ENCODE measurements around the gene HCFC2.
A peak's percentile ranks its signal among the peaks of the same experiment; 100 is the strongest.

The HCFC2 gene

GRCh38 chr12:104042580-104042979 lies 21.8 kb upstream of the HCFC2 start:
- in situ Hi-C loops (cut with HindIII; ENCODE audit: low sequenced_read_pairs): loop anchor here (5.0 kb wide), 1 partner anchor 45 kb away; no protein-coding TSS in a partner anchor
- no peak for TF ChIP-seq CTCF (IDR thresholded peaks at IDR 0.05; ENCODE audit: low read depth, low read length, missing control alignments)

GRCh38 chr12:104044158-104044557 lies 20.2 kb upstream of the HCFC2 start:
- in situ Hi-C loops (cut with HindIII; ENCODE audit: low sequenced_read_pairs): loop anchor here (5.0 kb wide), 1 partner anchor 43 kb away; no protein-coding TSS in a partner anchor
- no peak overlapping the region for H3K4me3 ChIP-seq (ENCODE audit: low read depth, low read length)
- DNase-seq (ENCODE audit: low read depth): no peak
- no peak for TF ChIP-seq CTCF (IDR thresholded peaks at IDR 0.05; ENCODE audit: low read depth, low read length, missing control alignments)

More at GRCh38 chr12:104042580-104042979, 21.8 kb upstream of the HCFC2 start:
- H3K4me3 ChIP-seq (ENCODE audit: low read depth, low read length): no peak overlapping the region
- no peak for DNase-seq (ENCODE audit: low read depth)

- TF ChIP-seq CTCF (IDR thresholded peaks at IDR 0.05; ENCODE audit: low read depth, low read length, missing control alignments): no peak
- H3K4me3 ChIP-seq (ENCODE audit: low read depth, low read length): no peak overlapping the region
- in situ Hi-C loops (cut with HindIII; ENCODE audit: low sequenced_read_pairs): no loop called here
- no peak for DNase-seq (ENCODE audit: low read depth)
Measured at GRCh38 chr12:104046306-104046705, 18.0 kb upstream of the HCFC2 start.

GRCh38 chr12:104048162-104048561 lies 16.2 kb upstream of the HCFC2 start:
- in situ Hi-C loops (cut with HindIII; ENCODE audit: low sequenced_read_pairs): no loop called here
- H3K4me3 ChIP-seq (ENCODE audit: low read depth, low read length): no peak overlapping the region
- DNase-seq (ENCODE audit: low read depth): no peak
- no peak for TF ChIP-seq CTCF (IDR thresholded peaks at IDR 0.05; ENCODE audit: low read depth, low read length, missing control alignments)

- DNase-seq (ENCODE audit: low read depth): no peak
- in situ Hi-C loops (cut with HindIII; ENCODE audit: low sequenced_read_pairs): no loop called here
- peak overlapping the region; percentile 55 for H3K4me3 ChIP-seq (ENCODE audit: low read depth, low read length)
- no peak for TF ChIP-seq CTCF (IDR thresholded peaks at IDR 0.05; ENCODE audit: low read depth, low read length, missing control alignments)
Measured at GRCh38 chr12:104048811-104049210, 15.5 kb upstream of the HCFC2 start.

GRCh38 chr12:104049278-104049902 lies 14.9 kb upstream of the HCFC2 start:
- peak overlapping the region; percentile 55 for H3K4me3 ChIP-seq (ENCODE audit: low read depth, low read length)
- TF ChIP-seq CTCF (IDR thresholded peaks at IDR 0.05; ENCODE audit: low read depth, low read length, missing control alignments): no peak
- no peak for DNase-seq (ENCODE audit: low read depth)
- in situ Hi-C loops (cut with HindIII; ENCODE audit: low sequenced_read_pairs): no loop called here

All from astrocyte of the cerebellum (primary cell).